WTC11 (cell line): ENCODE results near the gene NKX2-1.

ENCODE experiments used
- TF ChIP-seq, protein P1 (sequence below): sonication (generic); formaldehyde crosslinking; IDR thresholded peaks from 2 replicates; pipeline ENCODE4 v1.8.1; 2023; ENCODE audit warnings: mild to moderate bottlenecking, moderate library complexity, missing genetic modification reagents
- TF ChIP-seq, protein P2 (sequence below): fragments of 200-600 bp; IDR thresholded peaks from 2 replicates; pipeline ENCODE4 v1.8.0; 2022; ENCODE audit warnings: antibody characterized with exemption

DNA sequence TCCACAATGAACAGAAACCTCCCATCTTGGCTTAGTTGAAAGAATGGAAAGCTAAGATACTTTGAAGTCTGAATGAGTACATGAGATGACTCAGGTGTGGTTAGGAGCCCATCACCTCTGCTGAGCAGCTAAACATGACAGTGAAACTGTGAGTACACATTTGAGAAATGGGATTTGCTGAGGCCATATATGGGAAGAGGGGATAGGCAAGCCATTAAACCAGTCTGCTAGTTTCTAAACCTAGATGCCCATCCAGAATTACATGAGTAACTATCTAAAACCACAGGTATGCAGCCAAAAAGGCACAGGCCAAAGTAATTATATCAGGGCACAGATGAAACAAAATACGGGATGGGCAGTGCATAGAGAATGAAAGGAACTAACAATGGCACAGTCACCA is 41.2 kb downstream of the NKX2-1 start:
- TF ChIP-seq, protein P1, sequence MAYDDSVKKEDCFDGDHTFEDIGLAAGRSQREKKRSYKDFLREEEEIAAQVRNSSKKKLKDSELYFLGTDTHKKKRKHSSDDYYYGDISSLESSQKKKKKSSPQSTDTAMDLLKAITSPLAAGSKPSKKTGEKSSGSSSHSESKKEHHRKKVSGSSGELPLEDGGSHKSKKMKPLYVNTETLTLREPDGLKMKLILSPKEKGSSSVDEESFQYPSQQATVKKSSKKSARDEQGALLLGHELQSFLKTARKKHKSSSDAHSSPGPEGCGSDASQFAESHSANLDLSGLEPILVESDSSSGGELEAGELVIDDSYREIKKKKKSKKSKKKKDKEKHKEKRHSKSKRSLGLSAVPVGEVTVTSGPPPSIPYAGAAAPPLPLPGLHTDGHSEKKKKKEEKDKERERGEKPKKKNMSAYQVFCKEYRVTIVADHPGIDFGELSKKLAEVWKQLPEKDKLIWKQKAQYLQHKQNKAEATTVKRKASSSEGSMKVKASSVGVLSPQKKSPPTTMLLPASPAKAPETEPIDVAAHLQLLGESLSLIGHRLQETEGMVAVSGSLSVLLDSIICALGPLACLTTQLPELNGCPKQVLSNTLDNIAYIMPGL (CRISPR knock-in tag), result no peak
- TF ChIP-seq, protein P2, sequence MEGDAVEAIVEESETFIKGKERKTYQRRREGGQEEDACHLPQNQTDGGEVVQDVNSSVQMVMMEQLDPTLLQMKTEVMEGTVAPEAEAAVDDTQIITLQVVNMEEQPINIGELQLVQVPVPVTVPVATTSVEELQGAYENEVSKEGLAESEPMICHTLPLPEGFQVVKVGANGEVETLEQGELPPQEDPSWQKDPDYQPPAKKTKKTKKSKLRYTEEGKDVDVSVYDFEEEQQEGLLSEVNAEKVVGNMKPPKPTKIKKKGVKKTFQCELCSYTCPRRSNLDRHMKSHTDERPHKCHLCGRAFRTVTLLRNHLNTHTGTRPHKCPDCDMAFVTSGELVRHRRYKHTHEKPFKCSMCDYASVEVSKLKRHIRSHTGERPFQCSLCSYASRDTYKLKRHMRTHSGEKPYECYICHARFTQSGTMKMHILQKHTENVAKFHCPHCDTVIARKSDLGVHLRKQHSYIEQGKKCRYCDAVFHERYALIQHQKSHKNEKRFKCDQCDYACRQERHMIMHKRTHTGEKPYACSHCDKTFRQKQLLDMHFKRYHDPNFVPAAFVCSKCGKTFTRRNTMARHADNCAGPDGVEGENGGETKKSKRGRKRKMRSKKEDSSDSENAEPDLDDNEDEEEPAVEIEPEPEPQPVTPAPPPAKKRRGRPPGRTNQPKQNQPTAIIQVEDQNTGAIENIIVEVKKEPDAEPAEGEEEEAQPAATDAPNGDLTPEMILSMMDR, result no peak
